Fibroblast of mammary gland (primary cell): ENCODE results near the gene MAPRE3.

Source experiments
- DNase-seq: peaks from one replicate; pipeline ENCODE4 v3.0.0-alpha.2; 2010; ENCODE audit warnings: low read depth
- H3K4me3 ChIP-seq: 2 replicates; pipeline ENCODE4 v1.5.1; 2011; ENCODE audit warnings: low read depth, mild to moderate bottlenecking, low read length, moderate library complexity; ENCODE audit not compliant: control insufficient read depth
- CTCF ChIP-seq: conservative IDR thresholded peaks from 2 replicates; pipeline ENCODE4 v1.5.1; 2011; ENCODE audit warnings: low read depth, low read length, inconsistent platforms; ENCODE audit not compliant: control insufficient read depth, insufficient read depth

The MAPRE3 gene

DNA sequence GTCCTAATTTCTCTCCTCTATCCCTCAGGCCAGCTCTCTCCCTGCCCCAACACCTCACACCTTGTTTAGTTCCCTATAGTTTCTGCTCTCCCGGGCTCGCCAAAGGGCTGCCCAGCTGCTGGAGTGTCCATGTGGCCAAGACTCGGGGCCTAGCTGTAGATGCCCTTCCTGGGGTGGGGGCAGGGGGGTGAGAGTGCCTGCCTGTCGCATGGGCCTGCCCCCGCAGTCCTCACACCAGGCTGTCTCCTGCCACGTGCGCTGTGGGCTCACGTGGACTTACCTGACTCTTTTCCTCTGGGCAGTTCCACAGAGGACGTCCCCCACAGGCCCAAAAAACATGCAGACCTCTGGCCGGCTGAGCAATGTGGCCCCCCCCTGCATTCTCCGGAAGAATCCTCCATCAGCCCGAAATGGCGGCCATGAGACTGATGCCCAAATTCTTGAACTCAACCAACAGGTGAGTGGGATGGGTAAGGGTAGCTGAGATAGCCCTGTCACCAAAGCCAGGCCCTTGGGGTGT is 54.9 kb downstream of the MAPRE3 start:
- no peak overlapping the region for H3K4me3 ChIP-seq
- no peak for DNase-seq
- no peak for TF ChIP-seq CTCF

- H3K4me3 ChIP-seq = no peak overlapping the region
- DNase-seq = no peak
- TF ChIP-seq CTCF = no peak
These were observed 55.7 kb downstream of the MAPRE3 start for GRCh38 chr2:27025861-27026851.

DNA sequence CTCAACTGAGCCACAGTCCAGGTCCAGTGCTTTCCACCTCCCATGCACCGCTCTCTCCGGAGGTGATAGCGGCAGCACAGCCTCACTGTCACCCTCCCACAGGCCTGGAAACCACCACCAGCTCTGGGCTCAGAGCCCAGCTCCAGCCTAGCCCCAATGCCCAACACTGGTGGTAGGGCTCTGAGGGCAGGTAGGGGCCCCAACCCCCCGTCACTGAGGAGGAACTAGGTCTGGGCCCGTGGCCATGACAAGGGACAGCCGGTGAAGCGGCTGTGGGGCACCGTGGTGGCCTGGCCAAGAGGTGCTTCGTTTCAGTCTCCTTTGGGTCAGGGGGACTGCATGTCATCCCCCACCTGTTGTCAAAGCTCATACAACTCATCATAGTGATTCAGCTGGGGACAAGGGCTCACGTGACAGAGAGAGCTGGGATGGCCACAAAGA is 56.8 kb downstream of the MAPRE3 start:
- TF ChIP-seq CTCF = no peak
- DNase-seq = no peak
- no peak overlapping the region for H3K4me3 ChIP-seq

DNA sequence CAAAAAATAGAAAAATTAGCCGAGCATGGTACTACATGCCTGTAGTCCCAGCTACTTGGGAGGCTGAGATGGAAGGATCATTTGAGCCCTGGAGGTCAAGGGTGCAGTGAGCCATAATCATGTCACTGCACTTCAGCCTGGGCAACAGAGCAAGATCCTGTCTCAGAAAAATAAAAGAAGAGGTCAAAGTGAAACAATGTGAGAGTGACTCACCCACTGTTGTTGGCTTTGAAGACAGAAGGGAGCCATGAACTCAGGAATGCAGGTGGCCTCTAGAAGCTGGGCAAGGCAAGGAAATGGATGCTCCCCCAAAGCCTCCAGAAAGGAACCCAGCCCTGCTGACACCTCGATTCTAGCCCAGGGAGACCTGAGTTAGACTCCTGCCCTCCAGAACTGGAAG is 58.6 kb downstream of the MAPRE3 start:
- TF ChIP-seq CTCF = no peak
- no peak for DNase-seq
- no peak overlapping the region for H3K4me3 ChIP-seq

DNA sequence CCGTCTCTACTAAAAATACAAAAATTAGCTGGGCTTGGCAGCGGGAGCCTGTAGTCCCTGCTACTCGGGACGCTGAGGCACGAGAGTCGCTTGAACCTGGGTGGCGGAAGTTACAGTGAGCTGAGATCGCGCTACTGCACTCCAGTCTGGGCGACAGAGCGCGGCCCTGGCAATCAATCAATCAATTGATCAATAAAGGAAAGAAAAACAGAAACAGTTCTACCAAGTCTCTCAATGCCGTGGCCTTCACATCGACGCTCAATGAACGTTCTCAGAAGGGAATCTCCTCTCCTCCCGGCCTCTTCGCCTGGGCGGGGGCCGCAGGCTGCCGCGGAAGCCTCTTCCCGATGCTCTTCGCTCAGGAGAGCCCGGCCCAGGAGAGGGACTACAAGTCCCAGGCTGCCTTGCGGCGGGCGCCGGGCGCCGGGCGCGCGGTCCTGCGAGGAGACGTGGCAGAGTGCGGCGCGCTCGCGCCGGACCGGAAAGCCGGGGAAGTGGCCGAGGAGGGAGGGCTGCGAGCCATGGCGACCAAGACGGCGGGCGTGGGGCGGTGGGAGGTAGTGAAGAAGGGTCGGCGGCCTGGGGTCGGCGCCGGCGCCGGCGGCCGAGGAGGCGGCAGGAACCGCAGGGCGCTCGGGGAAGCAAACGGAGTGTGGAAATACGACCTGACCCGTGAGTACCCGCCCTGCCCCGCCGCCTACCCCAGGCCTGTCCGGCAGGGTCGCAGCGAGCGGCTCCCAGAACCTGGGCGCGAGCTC is 62.2 kb downstream of the MAPRE3 start, which contains the start of gene TMEM214:
Gene TMEM214 (plus strand): TSS at position 471 of the 758 bp plus-strand sequence. CDS start 51 bp downstream, at position 522.
- peak; percentile 84 for DNase-seq
- no peak for TF ChIP-seq CTCF
- peak within 1 kb of the TSS; percentile 98 for H3K4me3 ChIP-seq

- TF ChIP-seq CTCF = no peak
- DNase-seq = no peak
- peak overlapping the region; percentile 98 for H3K4me3 ChIP-seq
These were observed 62.9 kb downstream of the MAPRE3 start for GRCh38 chr2:27033253-27033852.
